LHCN-M2 (cell line): Measurements from ENCODE around the gene TCF19. TPM values are rescaled to one million over a fixed set of nuclear protein-coding genes. Genes with fewer than 3 reads are reported as not detected.
"Not testable (repeated sequence)": the region's sequence is repeated elsewhere in the genome, so short reads cannot be mapped to it uniquely, and the experiment has no call there.

Experiments
- DNase-seq: peaks from one replicate; pipeline ENCODE4 v3.0.0-alpha.2; 2012; ENCODE audit warnings: low read depth
- total RNA-seq: library from RNA; depleted of rRNA; stranded (reverse); fragments of >200 nt; gene quantifications from 2 replicates; pipeline ENCODE4 v1.2.3, GENCODE V29; 2014

Gene TCF19
- total RNA-seq, 1 experiment from 2014 or later: 61.1 TPM

DNA sequence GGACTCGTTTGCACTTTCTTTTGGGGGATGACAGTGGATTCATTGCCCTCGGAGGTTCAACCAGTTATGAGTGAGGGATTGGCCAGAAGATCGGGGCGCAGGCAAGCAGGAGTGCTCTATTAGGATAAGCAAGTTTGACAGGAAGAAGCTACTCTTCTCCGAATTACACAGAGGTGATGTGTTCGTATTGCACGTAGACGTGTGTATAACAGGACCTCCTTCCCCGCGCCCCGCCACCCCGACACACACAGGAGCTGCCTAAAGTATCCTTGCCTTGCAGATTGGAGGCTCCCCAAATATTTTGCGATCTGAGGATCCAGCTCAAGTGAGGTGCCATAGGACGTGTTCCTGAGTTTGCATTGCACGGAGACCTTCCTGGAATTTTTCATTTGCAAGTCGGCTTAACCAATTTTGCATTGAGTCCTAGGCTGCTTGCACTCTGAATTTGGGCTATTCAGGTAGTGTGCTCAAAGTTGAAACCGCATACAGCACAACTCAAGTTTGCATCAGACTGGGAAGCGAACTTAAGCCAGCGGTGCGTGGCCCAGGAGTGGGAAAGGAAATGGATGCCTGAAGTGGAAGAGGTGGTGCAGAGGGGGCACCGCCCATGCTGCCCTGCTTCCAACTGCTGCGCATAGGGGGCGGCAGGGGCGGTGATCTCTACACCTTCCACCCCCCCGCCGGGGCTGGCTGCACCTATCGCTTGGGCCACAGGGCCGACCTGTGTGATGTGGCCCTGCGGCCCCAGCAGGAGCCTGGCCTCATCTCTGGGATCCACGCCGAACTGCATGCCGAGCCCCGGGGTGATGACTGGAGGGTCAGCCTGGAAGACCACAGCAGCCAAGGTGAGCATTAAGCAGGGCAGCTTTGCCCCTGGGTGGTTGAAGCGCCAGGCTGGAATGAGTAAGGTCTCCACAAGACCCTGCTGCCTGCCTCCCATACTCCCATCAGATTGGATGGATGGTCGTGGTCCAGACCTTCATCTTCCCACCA, 770 bp downstream of the TCF19 start:
- peak; percentile 19 for DNase-seq

GRCh38 chr6:31161216-31162126, 3.1 kb downstream of the TCF19 start:
- no peak for DNase-seq

DNA sequence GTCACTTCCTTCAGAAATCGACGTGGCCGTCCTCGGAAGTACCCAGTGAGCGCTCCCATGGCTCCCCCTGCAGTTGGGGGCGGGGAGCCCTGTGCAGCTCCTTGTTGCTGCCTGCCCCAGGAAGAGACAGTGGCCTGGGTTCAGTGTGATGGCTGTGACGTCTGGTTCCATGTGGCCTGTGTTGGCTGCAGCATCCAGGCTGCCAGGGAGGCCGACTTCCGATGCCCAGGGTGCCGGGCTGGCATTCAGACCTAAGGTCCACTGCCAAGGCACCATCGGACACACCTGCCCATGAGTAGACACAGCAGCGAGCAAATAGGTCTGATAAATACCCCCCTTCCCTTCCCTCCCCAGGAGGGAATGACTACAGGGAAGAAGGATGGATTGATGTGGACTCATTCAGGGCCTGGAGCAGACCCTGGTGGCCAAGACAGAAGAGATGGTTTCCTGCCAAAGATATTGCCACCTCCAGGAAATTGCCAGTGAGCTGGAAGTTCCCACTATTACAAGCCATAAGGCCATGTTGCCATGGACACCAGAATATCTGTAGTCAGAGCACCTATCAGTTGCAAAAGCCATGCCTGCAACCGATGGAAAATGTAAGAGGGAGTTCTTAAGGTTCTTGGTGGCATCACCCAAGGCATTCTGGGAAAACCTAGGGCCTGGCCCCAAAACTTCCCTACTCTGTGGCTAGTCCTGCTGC, 4.2 kb downstream of the TCF19 start:
- DNase-seq: no peak

GRCh38 chr6:31163922-31164321, 5.5 kb downstream of the TCF19 start:
- peak; percentile 30 for DNase-seq

GRCh38 chr6:31164475-31165063, 6.2 kb downstream of the TCF19 start:
- DNase-seq: not testable (repeated sequence)

DNA sequence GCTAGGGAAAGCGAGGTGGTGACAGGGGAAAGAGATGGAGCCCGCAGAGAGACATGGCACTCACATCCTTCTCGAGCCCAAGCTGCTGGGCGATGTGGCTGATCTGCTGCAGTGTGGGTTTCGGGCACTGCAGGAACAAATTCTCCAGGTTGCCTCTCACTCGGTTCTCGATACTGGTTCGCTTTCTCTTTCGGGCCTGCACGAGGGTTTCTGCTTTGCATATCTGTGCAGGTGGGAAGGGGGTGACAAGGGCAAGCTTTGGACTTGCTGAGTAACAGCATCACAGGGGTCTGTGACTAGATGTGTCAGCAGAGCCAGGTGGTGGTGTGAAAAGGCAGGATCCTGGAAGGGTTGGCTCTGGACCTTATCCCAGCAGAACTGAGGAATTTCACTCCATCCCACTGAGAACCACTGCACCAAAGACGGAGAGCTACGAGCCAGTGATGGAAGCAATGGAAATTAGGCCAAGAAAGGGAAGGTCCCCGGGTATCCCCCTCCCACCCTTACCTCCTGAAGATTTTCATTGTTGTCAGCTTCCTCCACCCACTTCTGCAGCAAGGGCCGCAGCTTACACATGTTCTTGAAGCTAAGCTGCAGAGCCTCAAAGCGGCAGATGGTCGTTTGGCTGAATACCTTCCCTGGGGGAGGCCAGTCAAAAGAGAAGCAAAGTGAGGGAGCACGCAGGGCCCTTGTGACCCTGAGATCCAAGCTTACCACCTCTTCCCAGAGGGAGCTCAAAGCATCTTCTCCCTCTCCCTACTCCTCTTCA, 6.9 kb downstream of the TCF19 start:
- DNase-seq: not testable (repeated sequence)

DNA sequence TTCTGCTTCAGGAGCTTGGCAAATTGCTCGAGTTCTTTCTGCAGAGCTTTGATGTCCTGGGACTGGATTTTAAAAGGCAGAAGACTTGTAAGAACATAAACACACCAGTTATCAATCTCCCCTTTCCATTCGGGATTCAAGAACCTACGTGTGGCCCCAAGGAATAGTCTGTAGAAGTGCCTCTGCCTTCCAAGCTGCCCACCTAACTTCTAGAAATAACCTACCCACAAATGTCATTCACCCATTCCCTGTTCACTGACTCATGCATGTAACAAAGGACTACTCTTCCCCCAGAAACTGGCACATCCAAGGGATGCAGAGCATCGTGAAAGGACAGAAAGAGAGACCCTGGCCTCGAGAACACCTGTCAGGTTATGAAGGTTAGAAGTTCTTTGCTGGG, 7.6 kb downstream of the TCF19 start:
- no peak for DNase-seq

DNA sequence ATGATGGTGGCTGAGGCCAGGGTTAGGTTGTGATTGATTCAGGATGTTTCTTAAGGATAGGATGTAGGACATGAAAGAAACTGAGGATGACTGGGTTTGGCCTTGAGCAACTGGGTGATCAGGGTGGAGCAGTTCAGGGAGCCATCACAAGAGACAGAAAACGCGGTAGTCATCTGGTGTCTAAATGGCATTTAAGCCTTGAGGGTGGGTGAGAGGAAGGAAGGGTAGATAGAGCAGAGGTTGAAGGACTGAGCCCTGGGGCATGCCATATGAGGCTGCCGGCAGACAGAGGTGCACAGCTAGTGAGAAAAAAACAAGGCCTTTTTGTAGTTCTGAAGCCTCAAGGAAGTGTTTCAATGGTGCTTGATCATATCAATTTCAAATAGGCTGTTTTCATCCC, 10.2 kb downstream of the TCF19 start:
- DNase-seq: no peak

DNA sequence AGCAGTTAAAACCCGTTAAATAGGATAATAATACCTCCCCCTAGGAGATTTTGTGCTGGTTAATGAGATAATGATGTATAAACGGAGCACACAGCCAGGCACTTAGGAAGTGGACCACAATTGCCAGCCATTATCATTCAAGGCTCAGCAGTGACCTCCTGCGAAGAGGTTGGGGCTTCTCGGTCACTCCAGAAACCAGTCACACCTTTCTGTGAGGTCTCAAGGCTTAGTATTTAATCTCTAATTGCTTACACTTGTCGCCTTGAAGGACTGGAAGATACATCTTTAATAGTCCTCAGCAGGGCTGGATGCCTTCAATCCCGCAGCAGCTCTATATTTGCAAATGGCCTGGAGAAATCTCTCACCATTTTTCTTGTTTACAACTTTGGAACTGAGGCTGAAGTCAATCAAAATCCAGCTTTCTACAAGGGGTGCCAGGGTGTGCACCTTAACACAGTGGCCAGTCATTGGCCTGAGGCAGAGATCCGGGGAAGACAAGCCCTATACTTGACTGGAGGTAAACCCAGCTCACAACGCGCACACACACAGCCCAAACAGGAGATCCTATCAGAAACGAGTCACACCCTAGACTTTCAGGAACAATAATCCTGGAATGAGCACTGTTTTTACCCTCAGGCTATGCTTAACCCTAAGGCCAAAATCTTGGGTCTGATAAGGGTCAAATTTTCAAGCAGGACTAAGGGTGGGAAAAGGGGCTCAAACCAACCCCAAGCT, 10.9 kb downstream of the TCF19 start:
- DNase-seq: no peak

GRCh38 chr6:31169858-31170599, 11.6 kb downstream of the TCF19 start:
- DNase-seq: not testable (repeated sequence)

GRCh38 chr6:31170600-31170881, 12.2 kb downstream of the TCF19 start, which contains the start of gene POU5F1:
TSS of gene POU5F1 (minus strand) at chr6:31170682. CDS start at chr6:31170620, 62 bp downstream.
- DNase-seq: no peak

- no peak for DNase-seq
Measured at GRCh38 chr6:31170987-31171671, 12.7 kb downstream of the TCF19 start.

DNA sequence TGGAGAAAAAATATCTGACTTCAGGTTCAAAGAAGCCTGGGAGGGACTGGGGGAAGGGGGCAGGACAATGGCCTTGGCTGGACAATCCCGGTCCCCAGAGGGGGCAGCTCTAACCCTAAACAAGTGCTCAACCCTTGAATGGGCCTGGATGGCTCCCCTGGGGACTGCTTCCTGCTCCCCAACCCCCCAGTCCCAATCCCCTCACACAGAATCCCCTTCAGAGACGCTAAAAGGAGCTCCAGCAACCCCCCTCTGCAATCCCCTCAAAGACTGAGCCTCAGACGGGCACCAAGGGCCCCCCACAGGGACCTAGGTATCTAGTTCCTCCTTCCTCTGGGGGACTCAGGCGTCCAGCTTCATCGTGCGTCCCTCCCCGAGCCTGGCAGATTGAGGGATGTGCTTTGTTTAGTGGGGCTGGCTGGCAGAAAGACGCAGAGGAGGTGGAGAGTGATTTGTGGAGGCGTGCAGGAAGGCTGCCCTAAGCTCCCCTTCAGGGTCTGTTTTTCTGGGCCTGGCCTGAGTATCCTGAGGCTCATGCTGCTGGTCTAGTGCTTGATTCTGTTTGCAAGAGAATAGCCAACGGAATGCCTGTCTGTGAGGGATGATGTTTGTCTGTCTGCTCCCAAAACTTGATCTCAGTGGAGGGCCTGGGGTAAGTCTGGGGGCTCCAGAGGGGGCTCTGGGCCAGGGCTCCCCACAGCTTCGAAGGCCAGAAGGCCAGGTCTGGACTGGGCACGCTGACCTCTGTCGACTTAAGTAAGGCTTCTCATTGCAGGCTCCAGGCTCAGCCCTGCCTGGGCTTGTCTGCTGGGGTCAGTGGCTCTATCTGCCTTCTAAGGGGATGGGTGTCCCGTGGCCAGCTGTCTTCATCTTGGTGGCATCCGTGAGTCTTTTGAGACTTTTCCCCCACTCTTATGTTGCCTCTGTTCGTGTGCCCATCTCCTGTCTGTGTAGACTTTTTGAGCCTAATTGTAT, 13.8 kb downstream of the TCF19 start:
- DNase-seq: no peak

DNA sequence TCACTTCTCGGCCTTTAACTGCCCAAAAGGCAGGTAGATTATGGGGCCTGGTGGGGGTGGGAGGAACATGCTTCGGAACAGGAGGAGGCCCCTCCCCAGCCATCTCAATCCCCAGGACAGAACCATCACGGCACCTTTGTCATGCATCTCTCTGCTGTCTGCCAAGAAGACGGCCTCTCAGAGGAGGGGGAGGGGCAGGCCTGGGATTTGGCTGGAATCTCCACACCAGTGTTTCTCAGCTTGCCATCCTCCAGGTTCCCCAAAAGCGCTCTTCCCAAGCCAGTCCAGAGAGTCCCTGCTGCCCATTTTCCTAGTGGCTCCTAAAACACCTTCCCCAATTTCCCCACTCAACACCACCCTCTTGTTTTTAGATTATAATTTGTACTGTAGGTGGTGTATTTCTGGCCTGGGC, 14.6 kb downstream of the TCF19 start:
- no peak for DNase-seq

GRCh38 chr6:31173406-31173805, 15.0 kb downstream of the TCF19 start:
- DNase-seq: no peak

DNA sequence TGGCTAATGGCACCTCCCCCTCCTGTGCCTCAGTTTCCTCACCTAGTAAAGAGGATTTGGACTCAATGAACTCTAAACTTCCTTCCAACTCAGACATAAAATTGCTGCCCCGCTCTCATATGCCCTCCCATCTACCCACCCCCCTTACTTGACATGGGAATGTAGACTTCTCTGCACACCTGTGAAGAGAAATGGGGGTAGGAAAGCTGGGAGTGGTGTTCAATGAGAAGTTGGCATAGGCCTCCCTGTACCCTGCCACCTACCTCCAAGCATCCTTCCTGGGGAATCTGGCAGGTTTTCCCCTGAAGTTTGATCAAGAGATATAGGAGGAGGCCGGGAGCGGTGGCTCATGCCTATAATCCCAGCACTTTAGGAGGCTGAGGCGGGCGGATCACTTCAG, 16.0 kb downstream of the TCF19 start:
- DNase-seq: no peak

DNA sequence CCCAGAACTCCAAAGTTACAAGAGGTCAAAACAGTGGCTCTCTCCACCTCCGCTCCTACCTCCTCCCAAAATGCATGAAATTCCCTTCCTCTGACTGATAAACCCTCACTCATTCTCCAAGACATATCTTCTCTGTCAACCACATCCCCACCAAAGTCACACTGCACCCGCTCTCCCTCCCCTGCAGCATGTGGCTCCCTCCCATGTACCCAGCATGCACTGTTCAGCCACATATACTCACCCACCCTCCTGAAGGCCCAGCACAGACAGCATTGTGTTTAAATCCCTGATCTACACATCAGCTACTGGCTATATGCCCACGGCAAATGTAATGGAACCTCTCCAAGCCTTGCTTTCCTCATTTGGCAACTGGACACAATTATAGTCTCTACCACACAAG, 17.6 kb downstream of the TCF19 start:
- DNase-seq: peak; percentile 90
